PC-9 (cell line): ENCODE results near the gene SIK3. TPM values are rescaled to one million over a fixed set of nuclear protein-coding genes. Genes with fewer than 3 reads are reported as not detected.

ENCODE experiments used
- BruUV-seq: library from RNA; stranded (reverse); fragments of 400-500 nt; replicated peaks from 2 replicates; lab custom pipeline; 2021; lab: Mats Ljungman, UMichigan
- CTCF ChIA-PET: fragments of 300-600 bp; sonication (Branson Sonifier 250); formaldehyde crosslinking; loops from one replicate; lab custom pipeline; 2022; ENCODE audit warnings: antibody characterized with exemption; lab: Charles Lee
- POLR2A ChIA-PET: fragments of 300-600 bp; sonication (Branson Sonifier 250); formaldehyde crosslinking; loops from one replicate; lab custom pipeline; 2022; ENCODE audit warnings: antibody characterized with exemption; ENCODE audit not compliant: unreplicated experiment; lab: Charles Lee
- DNase-seq, 2 experiments: peaks; one replicate each; pipeline versions ENCODE4 v3.0.0 to v3.0.0-alpha.2; 2015 to 2022; ENCODE audit warnings: mixed read lengths in 1 of 2
- H2AFZ ChIP-seq: fragments of 200-600 bp; sonication (generic); 2 replicates; pipeline ENCODE4 v1.8.1; 2017; ENCODE audit warnings: antibody characterized with exemption
- H3F3A ChIP-seq: fragments of 200-600 bp; sonication (generic); 2 replicates; pipeline ENCODE4 v1.8.1; 2017; ENCODE audit warnings: antibody characterized with exemption, mild to moderate bottlenecking, low read depth; ENCODE audit not compliant: insufficient read depth
- H3K27ac ChIP-seq: fragments of 200-600 bp; sonication (generic); 2 replicates; pipeline ENCODE4 v1.6.1; 2016; ENCODE audit warnings: mixed run types
- H3K27me3 ChIP-seq: fragments of 200-600 bp; sonication (generic); 2 replicates; pipeline ENCODE4 v1.6.1; 2016; ENCODE audit warnings: low read depth, mixed run types; ENCODE audit not compliant: insufficient read depth
- H3K36me3 ChIP-seq: fragments of 200-600 bp; sonication (generic); 2 replicates; pipeline ENCODE4 v1.6.1; 2016; ENCODE audit warnings: low read depth, mixed run types
- H3K4me1 ChIP-seq: fragments of 200-600 bp; sonication (generic); replicated peaks from 2 replicates; pipeline ENCODE4 v1.6.1; 2016; ENCODE audit warnings: mixed run types; ENCODE audit not compliant: insufficient read depth
- H3K4me2 ChIP-seq: fragments of 200-600 bp; sonication (generic); 2 replicates; pipeline ENCODE4 v1.6.1; 2017; ENCODE audit warnings: mixed run types
- H3K4me3 ChIP-seq: fragments of 200-600 bp; sonication (generic); 2 replicates; pipeline ENCODE4 v1.6.1; 2016; ENCODE audit warnings: mixed run types
- H3K79me2 ChIP-seq: fragments of 200-600 bp; sonication (generic); 2 replicates; pipeline ENCODE4 v1.6.1; 2017; ENCODE audit warnings: low read depth, mixed run types
- H3K9me2 ChIP-seq: fragments of 200-600 bp; sonication (generic); 2 replicates; pipeline ENCODE4 v1.8.1; 2017; ENCODE audit warnings: mild to moderate bottlenecking; ENCODE audit not compliant: insufficient read depth
- H3K9me3 ChIP-seq: fragments of 200-600 bp; sonication (generic); 2 replicates; pipeline ENCODE4 v1.8.1; 2016; ENCODE audit warnings: low read depth; ENCODE audit not compliant: insufficient read depth
- H4K20me1 ChIP-seq: fragments of 200-600 bp; sonication (generic); 2 replicates; pipeline ENCODE4 v1.8.1; 2017; ENCODE audit not compliant: insufficient read depth
- EZH2 ChIP-seq: fragments of 200-600 bp; sonication (generic); IDR thresholded peaks from 2 replicates; pipeline ENCODE4 v1.8.0; 2017; ENCODE audit warnings: antibody characterized with exemption, low read depth
- intact Hi-C: fragments of 100-400 bp; cut with micrococcal nuclease; formaldehyde crosslinking; loops from one replicate; pipeline ENCODE4 v1.10.0; 2022; ENCODE audit not compliant: unreplicated experiment
- total RNA-seq: library from RNA; stranded (reverse); gene quantifications from 2 replicates; pipeline ENCODE4 v1.2.3, GENCODE V29; 2021
- TF ChIP-seq, protein P1 (sequence below): fragments of 200-600 bp; sonication (generic); conservative IDR thresholded peaks from 2 replicates; pipeline ENCODE4 v1.6.1; 2017; ENCODE audit warnings: mixed run types, antibody characterized with exemption, mild to moderate bottlenecking, moderate library complexity

SIK3 gene
- total RNA-seq, 1 experiment from 2014 or later, result 30.2 TPM

DNA sequence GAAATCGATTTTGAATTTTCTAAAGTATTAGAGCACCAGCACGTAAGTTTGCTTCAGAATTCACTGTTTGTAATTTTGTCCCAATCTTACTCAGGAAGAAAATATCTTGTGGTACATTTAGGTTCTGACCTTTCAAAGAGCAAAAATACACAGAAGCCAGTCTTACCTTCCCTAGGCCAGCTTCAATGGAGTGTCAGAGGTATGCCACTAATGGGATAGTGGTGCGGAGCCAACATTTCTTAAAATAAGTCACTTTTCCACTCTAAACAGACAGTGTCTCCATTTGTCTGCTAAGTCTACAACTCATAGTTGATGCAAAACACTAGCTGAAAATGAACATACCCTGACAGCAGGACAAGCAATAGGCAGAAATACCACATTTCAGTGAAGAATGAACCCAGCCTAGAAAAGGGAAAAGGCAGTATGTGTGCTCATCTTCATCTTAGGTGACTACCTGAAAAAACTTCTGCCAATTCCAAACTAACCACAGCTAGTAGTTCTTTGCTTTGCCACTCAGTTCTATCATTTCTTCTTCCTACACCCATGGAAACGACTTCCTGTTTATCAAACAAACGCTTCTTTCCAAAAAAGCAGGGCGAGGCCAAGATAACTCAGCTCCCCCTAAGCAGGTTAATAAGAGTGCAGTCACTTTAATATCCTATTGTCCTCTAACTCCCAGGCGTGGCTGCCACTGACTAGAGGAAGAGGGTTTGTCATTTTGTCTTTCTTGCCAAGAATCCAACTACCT lies 166.8 kb downstream of the SIK3 start:
- TF ChIP-seq, protein P1, sequence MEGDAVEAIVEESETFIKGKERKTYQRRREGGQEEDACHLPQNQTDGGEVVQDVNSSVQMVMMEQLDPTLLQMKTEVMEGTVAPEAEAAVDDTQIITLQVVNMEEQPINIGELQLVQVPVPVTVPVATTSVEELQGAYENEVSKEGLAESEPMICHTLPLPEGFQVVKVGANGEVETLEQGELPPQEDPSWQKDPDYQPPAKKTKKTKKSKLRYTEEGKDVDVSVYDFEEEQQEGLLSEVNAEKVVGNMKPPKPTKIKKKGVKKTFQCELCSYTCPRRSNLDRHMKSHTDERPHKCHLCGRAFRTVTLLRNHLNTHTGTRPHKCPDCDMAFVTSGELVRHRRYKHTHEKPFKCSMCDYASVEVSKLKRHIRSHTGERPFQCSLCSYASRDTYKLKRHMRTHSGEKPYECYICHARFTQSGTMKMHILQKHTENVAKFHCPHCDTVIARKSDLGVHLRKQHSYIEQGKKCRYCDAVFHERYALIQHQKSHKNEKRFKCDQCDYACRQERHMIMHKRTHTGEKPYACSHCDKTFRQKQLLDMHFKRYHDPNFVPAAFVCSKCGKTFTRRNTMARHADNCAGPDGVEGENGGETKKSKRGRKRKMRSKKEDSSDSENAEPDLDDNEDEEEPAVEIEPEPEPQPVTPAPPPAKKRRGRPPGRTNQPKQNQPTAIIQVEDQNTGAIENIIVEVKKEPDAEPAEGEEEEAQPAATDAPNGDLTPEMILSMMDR, result no peak
- TF ChIP-seq EZH2, result no peak
- Histone ChIP-seq H3K27me3 (no peaks in the 10 kb centered on the region), H3K9me3 (no peaks in the 10 kb centered on the region), H3K36me3 (no peaks in the 10 kb centered on the region), H3K79me2 (no peaks in the 10 kb centered on the region), H3F3A (no peaks in the 10 kb centered on the region; the same call in 1 of the 2 replicates), H4K20me1 (no peaks in the 10 kb centered on the region), H2AFZ (no peak overlapping the region), H3K27ac (no peak overlapping the region), H3K4me3 (no peak overlapping the region), H3K4me2 (no peak overlapping the region), H3K4me1 (peaks cover 13% of the 10 kb centered on the region), H3K9me2 (no peaks in the 10 kb centered on the region)
- peak; percentile 32 to 70 for DNase-seq
- ChIA-PET POLR2A (interaction anchor here (0.6 kb wide), 1 partner anchor 15 kb away, joined by 4 read pairs; no protein-coding TSS in a partner anchor), CTCF (interaction anchor here (0.6 kb wide), 1 partner anchor 85 kb away, joined by 16 read pairs; no protein-coding TSS in a partner anchor)
- intact Hi-C loops, result no loop called here
- no TSS peak for BruUV-seq

DNA sequence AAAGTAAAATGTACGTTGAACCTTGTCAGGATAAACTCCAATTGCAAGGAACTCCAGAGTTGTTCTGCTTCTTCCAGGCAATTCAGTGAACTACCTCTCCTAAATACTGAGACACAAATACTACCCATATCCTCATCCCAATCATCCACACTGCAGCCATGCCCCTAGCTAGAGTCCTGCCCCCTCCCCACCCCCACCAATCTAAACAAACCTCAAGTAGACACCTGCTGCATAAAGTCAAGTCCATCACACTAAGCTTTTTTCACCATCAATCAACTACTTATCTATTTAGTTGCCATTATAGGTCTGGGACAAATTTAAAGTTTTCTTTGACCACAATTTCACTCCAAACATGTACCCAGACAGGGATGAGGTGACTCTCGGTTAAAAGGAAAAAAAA lies 167.6 kb downstream of the SIK3 start:
- peak in 1 of 2 experiments; percentile 21 for DNase-seq
- ChIA-PET CTCF (interaction anchor here (0.6 kb wide), 1 partner anchor 86 kb away, joined by 16 read pairs; no protein-coding TSS in a partner anchor), POLR2A (no interaction called here)
- Histone ChIP-seq H3F3A (no peaks in the 10 kb centered on the region; the same call in 1 of the 2 replicates), H3K36me3 (no peaks in the 10 kb centered on the region), H4K20me1 (no peaks in the 10 kb centered on the region), H3K4me3 (no peak overlapping the region), H3K27me3 (no peaks in the 10 kb centered on the region), H3K4me1 (peaks cover 13% of the 10 kb centered on the region), H2AFZ (no peak overlapping the region), H3K79me2 (no peaks in the 10 kb centered on the region), H3K9me2 (no peaks in the 10 kb centered on the region), H3K27ac (no peak overlapping the region), H3K4me2 (no peak overlapping the region), H3K9me3 (no peaks in the 10 kb centered on the region)
- intact Hi-C loops, result no loop called here
- no peak for TF ChIP-seq EZH2
- TF ChIP-seq, protein P1, result no peak
- no TSS peak for BruUV-seq

DNA sequence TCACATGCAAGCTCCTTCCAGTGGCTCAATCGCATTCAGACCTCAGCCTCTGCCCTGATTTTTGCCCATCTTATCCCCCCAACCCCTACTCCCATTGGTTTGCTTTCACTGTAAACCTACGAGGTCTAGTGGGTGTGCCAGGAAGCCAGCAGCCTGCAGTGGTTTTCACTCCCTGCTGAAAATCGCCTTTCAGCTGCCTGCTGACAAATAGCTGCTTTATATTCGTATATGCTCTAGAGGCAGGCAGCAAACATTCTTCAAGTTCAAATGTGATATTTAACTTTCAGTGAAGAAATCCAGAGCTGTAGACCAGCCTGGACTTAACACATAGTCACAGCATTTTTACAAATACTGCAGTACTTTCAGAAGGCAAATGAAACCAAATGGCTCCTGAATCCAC lies 168.1 kb downstream of the SIK3 start:
- Histone ChIP-seq H3K4me2 (no peak overlapping the region), H3F3A (no peaks in the 10 kb centered on the region; the same call in 1 of the 2 replicates), H2AFZ (no peak overlapping the region), H3K36me3 (no peaks in the 10 kb centered on the region), H3K27me3 (no peaks in the 10 kb centered on the region), H3K4me1 (peaks cover 13% of the 10 kb centered on the region), H3K79me2 (no peaks in the 10 kb centered on the region), H4K20me1 (no peaks in the 10 kb centered on the region), H3K9me3 (no peaks in the 10 kb centered on the region), H3K27ac (no peak overlapping the region), H3K9me2 (no peaks in the 10 kb centered on the region), H3K4me3 (no peak overlapping the region)
- ChIA-PET CTCF (no interaction called here), POLR2A (no interaction called here)
- no TSS peak for BruUV-seq
- peak in 1 of 2 experiments; percentile 33 for DNase-seq
- TF ChIP-seq, protein P1, result no peak
- TF ChIP-seq EZH2, result no peak
- intact Hi-C loops, result no loop called here
